CD4-positive, alpha-beta T cell treated with Interleukin-17A for 4 hours (primary cell): ENCODE data around the gene SLC9C2.
"Not testable (repeated sequence)": the region's sequence is repeated elsewhere in the genome, so short reads cannot be mapped to it uniquely, and the experiment has no call there.

Source experiments
- DNase-seq: peaks from one replicate; pipeline ENCODE4 v3.0.0-alpha.2; 2020; ENCODE audit warnings: mixed read lengths

SLC9C2 gene

GRCh38 chr1:173529106-173529505, 73.8 kb downstream of the SLC9C2 start:
- DNase-seq = no peak

DNA sequence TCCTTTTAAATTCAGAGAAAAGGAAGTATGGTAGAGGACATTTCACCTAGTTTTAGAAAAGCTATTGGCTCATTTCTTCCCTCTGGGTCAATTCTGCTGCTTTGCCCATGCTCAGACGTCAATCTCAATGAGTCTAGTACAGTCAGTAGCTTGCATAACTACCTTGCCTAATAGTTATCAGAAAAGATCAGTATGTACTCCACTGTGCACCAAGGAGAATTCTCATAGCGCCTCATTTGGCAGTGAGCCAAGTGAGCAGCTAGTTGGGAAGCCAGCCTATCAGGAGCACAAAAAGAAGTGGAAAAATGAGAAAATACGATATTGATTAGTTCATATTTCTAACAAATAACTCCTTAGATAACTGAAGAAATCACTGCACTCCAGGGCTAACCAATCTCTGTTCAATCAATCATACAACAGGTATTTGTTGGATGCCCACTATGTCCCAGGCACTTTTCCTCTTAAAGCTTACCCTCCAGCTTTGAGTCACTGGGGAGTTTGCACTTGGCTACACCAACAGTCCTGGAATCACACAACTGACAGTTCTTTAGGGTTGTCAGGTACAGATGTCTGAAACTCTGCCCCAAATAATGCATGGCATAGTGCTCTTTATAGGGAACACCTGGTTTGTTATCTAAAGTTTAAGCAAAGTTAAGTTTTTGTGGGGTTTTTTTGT, 75.6 kb downstream of the SLC9C2 start:
- no peak for DNase-seq

GRCh38 chr1:173525926-173526325, 76.9 kb downstream of the SLC9C2 start:
- no peak for DNase-seq

- no peak for DNase-seq
Measured at GRCh38 chr1:173523329-173523728, 79.5 kb downstream of the SLC9C2 start.

DNA sequence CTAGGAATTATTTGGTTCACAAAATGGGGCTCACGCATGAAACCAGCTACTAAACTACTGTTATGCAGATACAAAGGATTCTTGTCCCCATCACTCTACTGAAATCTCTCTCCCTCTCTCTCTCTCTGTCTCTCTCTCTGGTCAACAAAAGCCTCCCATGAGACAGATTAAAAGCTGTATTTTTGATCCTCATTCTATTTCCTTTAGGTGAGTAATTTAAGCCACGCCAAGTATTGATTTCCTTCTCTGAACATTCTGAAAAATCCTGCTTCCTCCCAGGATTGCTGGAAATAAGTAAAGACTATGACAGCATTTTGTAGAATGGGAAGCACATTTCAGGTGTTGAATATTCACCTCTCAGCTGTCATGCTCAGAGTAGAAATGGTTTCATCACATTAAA, 82.1 kb downstream of the SLC9C2 start:
- DNase-seq = no peak

GRCh38 chr1:173514503-173514902, 88.4 kb downstream of the SLC9C2 start:
- DNase-seq = not testable (repeated sequence)

GRCh38 chr1:173509797-173510196, 93.1 kb downstream of the SLC9C2 start:
- DNase-seq = no peak

DNA sequence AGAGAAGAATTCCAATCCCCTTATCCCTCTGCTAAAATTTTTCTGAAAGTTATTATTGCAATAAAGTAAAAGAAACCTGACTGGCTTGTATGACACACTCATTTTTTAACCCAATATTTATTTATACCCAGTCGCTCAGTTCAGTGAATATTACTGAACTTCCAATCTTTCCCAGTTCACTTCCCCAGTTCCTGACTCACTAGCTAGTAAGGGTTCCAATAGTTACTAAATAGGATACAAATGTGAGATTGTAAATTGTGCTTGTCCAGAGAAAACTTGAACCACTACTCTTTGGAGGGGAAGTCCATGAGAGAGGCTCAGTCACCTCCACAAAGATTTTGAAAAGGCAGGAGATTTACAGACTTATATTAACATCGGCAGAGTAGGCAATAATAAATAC, 94.3 kb downstream of the SLC9C2 start:
- DNase-seq = no peak

DNA sequence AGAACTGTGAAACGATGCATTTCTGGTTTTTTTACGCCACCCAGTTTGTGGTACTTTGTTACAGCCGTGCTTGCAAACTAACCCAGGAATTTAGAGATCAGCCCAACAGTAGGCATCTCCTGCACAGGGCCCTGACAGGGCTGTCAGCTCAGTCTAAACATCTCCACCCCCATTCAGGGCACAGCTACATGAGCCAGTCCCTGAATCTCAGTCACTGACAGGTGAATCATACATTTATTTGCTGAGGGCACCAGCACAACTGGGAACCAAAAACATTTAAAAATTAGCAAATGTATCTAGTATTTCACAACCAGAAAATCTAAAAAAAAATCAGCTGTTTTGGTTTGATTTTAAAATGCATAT, 95.0 kb downstream of the SLC9C2 start:
- no peak for DNase-seq

DNA sequence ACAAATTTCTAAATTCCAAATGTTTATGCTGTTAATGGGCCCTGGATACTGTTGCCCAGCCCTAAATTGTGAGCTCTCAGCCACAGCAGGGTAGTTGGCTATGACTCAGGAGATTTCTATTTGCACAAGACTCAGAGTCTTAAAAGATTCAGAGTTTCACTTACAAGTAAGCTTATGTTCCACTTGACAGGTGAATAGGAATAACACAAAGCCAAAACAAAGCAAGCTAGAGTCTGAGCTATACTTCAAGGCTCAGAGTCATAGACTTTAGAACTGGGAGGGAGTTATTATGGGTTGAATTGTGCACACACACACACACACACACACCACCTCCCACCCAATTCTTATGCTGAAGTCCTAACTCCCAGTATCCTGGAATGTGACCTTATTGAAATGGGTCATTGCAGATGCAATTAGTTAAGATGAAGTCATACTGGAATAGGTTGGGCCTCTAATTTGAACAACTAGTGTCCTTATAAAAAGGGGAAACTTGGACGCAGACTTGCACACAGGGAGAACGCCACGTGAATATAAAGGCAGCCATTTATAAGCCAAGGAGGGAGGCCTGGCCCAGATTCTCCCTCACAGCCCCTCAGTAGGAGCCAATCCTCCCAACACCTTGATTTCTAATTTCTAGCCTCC, 95.5 kb downstream of the SLC9C2 start:
- no peak for DNase-seq

GRCh38 chr1:173506437-173506836, 96.4 kb downstream of the SLC9C2 start:
- no peak for DNase-seq

DNA sequence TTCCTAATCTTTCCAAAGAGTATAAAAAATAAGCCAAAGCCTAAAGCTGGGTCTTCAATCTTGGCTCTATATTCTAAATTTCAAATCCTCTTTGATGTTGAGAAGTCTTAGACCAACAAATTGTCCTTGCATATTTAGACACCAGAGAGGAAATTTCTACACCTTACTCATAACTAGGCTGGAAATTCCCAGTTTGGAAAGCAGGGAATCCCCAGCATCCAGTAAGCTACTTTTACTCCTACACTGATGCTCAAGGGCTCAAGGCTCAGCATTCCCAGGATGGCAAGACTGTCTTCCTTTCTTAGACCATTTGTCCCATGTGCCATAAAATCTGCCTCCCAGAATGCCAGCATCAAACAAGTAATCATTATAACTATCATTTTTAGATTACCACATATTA, 97.5 kb downstream of the SLC9C2 start:
- DNase-seq = no peak

DNA sequence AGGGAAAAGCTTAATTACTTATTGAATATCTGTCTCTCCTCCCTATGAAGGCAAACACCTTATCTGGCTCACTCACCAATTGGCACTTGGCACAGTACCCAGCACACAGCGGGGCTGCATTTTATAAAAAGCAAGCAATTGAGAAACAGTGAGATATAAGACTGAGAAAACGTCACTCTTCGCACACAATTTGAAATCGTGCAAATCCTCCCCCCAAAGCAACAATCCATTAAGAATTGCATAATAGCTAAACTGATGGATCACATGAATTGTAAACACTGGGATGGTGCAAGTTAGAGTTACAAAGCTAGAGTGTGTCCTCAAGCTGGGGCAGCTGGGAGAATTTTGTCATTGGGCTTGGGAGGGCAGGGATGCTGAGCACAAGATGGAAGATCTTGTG, 98.6 kb downstream of the SLC9C2 start:
- no peak for DNase-seq

- no peak for DNase-seq
Measured at GRCh38 chr1:173503391-173503790, 99.5 kb downstream of the SLC9C2 start.

DNA sequence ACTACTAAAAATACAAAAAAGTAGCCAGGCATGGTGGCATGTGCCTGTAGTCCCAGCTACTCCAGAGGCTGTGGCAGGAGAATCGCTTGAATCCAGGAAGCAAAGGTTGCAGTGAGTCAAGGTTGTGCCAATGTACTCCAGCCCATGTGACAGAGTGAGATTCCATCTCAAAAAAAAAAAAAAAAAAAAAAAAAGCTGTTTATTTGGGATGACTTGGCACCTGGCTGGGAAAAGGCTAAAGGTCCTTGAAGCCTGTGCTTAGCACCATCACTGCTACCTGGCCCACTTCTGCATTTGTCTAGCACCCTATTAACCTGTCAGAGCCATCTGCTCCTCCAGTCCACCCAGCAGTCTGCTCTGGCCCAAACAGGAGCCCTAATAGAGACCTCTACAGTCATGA, 100.8 kb downstream of the SLC9C2 start:
- no peak for DNase-seq

- no peak for DNase-seq
Measured at GRCh38 chr1:173499729-173500128, 103.1 kb downstream of the SLC9C2 start.

- DNase-seq = no peak
Measured at GRCh38 chr1:173496757-173497320, 106.0 kb downstream of the SLC9C2 start.

DNA sequence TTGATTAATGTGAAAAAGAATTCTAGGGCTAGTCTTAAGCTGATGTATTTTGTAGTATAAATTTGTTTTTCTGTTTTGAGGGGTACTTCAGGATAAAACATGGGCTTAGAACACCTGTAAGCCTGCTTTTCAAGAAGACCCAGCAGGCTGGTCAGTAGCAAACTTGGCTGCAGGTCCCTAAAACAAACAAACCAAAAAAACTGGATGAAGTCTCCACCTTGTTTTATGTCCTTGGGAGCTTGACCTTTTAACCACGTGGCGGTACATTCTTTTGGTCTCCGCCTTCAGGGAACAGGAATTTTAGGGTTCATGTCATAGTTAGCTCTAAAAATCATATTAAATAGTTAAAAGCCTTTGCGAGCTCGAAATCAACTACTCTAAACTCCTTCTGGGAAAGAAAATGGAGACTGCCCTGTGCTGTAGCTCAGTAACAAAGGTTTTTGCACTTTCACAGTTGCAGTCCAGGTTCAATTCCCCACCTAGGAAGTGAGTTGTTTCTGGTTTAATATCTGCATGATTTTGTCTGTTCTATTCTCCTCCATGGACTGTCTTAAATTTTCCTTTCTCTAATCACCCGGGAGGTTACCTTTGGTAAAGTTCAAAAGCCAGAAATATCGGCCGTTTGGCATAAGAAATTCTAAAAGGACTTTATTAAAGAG, 107.1 kb downstream of the SLC9C2 start:
- DNase-seq = no peak

GRCh38 chr1:173493125-173493524, 109.7 kb downstream of the SLC9C2 start:
- not testable (repeated sequence) for DNase-seq

DNA sequence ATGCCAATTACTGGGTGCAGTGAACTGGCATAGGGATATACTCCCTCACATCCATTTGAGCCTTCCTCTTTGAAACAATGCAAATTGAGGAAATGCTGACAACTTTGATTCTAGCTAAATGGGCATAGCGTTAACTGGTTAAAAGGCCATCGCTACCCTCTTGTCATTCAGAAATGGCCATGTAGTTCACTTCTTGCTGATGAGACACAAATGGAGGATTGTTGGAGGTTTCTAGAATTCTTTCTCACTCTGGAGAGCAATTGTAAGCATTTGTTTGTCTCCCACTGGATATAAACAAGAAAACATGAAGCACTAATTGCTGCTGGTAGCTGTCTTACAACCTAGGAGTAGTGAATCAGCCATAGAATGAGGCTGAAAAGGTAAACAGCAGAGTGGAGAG, 111.4 kb downstream of the SLC9C2 start:
- no peak for DNase-seq

DNA sequence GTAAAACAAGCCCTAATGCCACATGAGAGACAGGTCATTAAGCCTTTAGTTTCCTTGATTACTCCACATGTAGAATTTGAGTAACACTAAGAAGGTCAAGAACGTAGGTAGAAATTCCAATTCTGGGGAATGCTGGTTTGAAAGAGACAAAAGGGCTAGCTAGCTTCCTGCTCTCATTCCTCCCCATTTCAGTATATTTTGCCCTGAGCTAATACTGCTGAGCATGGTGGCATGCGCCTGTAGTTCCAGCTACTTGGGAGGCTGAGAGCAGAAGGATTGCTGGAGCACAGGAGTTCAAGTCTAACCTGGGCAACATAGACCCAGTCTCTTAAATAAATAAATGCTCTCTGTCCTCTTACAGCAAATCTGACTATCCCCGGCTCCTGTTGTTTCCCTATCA, 112.9 kb downstream of the SLC9C2 start:
- DNase-seq = no peak

- no peak for DNase-seq
Measured at GRCh38 chr1:173489149-173489600, 113.7 kb downstream of the SLC9C2 start.

DNA sequence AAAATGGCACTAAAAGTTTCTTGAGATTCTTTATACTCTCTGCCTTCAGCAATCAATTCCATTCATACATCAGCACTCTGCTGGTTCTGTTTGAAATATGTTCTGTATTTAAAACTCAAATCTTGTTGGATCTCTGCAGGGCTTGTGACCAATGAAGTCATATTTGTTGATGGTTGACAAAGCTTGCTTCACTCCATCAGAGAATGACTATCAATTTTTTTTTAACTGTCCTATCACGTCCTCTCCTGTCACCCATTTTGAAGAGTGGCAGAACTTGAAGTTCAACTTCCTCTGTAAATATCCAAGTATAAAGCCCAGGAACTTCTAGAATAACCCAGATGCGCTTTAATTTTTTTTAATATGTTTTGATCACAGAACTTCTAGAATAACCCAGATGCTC, 114.9 kb downstream of the SLC9C2 start:
- DNase-seq = no peak

DNA sequence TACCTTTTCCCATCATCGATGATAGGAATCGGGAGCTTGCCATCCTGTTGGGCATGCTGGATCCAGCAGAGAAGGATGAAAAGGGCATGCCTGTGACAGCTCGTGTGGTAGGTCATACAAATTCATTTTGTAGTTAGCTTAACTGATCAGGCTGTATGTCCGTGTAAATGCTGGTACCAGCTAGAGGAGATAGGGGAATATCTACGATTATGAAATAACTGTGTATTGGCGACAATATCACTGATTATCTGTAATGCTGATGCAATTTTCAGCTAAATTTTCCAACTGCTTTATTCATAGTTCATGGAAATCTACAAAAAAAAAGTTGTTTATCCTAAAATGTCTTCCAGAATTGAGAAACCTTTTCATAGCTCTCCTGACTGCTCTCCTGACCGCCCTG, 117.5 kb downstream of the SLC9C2 start:
- DNase-seq = no peak
